SU-DHL-6 (cell line): ENCODE data around the gene ERG.

ENCODE experiments used
- H2AFZ ChIP-seq: fragments of 200-600 bp; sonication (generic); 2 replicates; pipeline ENCODE4 v1.6.1; 2014; ENCODE audit warnings: low read depth, mild to moderate bottlenecking, moderate library complexity, mixed read lengths, antibody characterized with exemption, low read length; ENCODE audit not compliant: severe bottlenecking
- H3F3A ChIP-seq: fragments of 200-600 bp; shearing (Covaris generic); 2 replicates; pipeline ENCODE4 v1.6.0; 2016; ENCODE audit warnings: antibody characterized with exemption, mild to moderate bottlenecking; ENCODE audit not compliant: insufficient read depth
- H3K27ac ChIP-seq: fragments of 200-600 bp; sonication (generic); 2 replicates; pipeline ENCODE4 v1.5.1; 2016; ENCODE audit warnings: low read depth, mild to moderate bottlenecking, low read length, moderate library complexity, mixed read lengths
- H3K27me3 ChIP-seq: fragments of 200-600 bp; sonication (generic), shearing (Covaris generic); 2 replicates; pipeline ENCODE4 v1.6.0; 2014; ENCODE audit warnings: mild to moderate bottlenecking, low read length
- H3K36me3 ChIP-seq: fragments of 200-600 bp; sonication (generic); 2 replicates; pipeline ENCODE4 v1.6.1; 2014; ENCODE audit warnings: mild to moderate bottlenecking, low read length, mixed read lengths
- H3K4me2 ChIP-seq: fragments of 300-600, 200-600 bp; shearing (Covaris generic), sonication (generic); 2 replicates; pipeline ENCODE4 v1.6.0; 2014; ENCODE audit warnings: low read length, low read depth, mild to moderate bottlenecking; ENCODE audit not compliant: poor library complexity, severe bottlenecking
- H3K4me3 ChIP-seq: fragments of 200-600 bp; sonication (generic); 2 replicates; pipeline ENCODE4 v1.5.1; 2014; ENCODE audit warnings: antibody characterized with exemption, low read length, mild to moderate bottlenecking, mixed read lengths; ENCODE audit not compliant: insufficient read depth, poor library complexity, severe bottlenecking
- H3K79me2 ChIP-seq: fragments of 200-600 bp; sonication (generic); 2 replicates; pipeline ENCODE4 v1.6.1; 2014; ENCODE audit warnings: mild to moderate bottlenecking, low read length, moderate library complexity; ENCODE audit not compliant: insufficient read depth
- H3K9ac ChIP-seq: fragments of 200-600 bp; sonication (generic); 2 replicates; pipeline ENCODE4 v1.7.0; 2014; ENCODE audit warnings: mild to moderate bottlenecking, low read length
- H3K9me2 ChIP-seq: fragments of 200-600 bp; sonication (generic); replicated peaks from 2 replicates; pipeline ENCODE4 v1.6.1; 2014; ENCODE audit warnings: low read length; ENCODE audit not compliant: insufficient read depth
- H3K9me3 ChIP-seq: fragments of 200-600 bp; sonication (generic); 2 replicates; pipeline ENCODE4 v1.6.1; 2014; ENCODE audit warnings: low read length, mixed read lengths; ENCODE audit not compliant: insufficient read depth
- H4K20me1 ChIP-seq: fragments of 200-600 bp; sonication (generic); 2 replicates; pipeline ENCODE4 v1.6.1; 2014; ENCODE audit warnings: low read depth, mild to moderate bottlenecking, antibody characterized with exemption, low read length, moderate library complexity, mixed read lengths
- CTCF ChIP-seq: fragments of 200-600 bp; sonication (generic); IDR thresholded peaks from one replicate; pipeline ENCODE4 v1.5.1; 2017; ENCODE audit warnings: antibody characterized with exemption, mild to moderate bottlenecking, low read length, moderate library complexity; ENCODE audit not compliant: insufficient read depth, poor library complexity, severe bottlenecking
- EZH2phosphoT487 ChIP-seq: fragments of 200-600 bp; sonication (generic), shearing (Covaris generic); conservative IDR thresholded peaks from 2 replicates; pipeline ENCODE4 v1.6.1; 2018; ENCODE audit warnings: mild to moderate bottlenecking, antibody characterized with exemption, low read length, moderate library complexity, mixed read lengths

Gene ERG

GRCh38 chr21:38334866-38335265 lies 163.4 kb downstream of the ERG start:
- H3K9me2 ChIP-seq = no peaks in the 10 kb centered on the region
- H3K4me3 ChIP-seq = no peak overlapping the region
- H3K36me3 ChIP-seq = no peaks in the 10 kb centered on the region
- H3K27me3 ChIP-seq = no peaks in the 10 kb centered on the region
- no peak overlapping the region for H3K9ac ChIP-seq
- H4K20me1 ChIP-seq = no peaks in the 10 kb centered on the region
- no peak overlapping the region for H3K27ac ChIP-seq
- no peaks in the 10 kb centered on the region for H3K79me2 ChIP-seq
- no peak for TF ChIP-seq CTCF
- no peak for TF ChIP-seq EZH2phosphoT487
- no peak overlapping the region for H3K4me2 ChIP-seq
- no peaks in the 10 kb centered on the region for H3K9me3 ChIP-seq
- no peaks in the 10 kb centered on the region for H3F3A ChIP-seq
- no peak overlapping the region for H2AFZ ChIP-seq

GRCh38 chr21:38333301-38334272 lies 164.7 kb downstream of the ERG start:
- H3F3A ChIP-seq = no peaks in the 10 kb centered on the region
- H3K9me2 ChIP-seq = no peaks in the 10 kb centered on the region
- H3K79me2 ChIP-seq = no peaks in the 10 kb centered on the region
- TF ChIP-seq CTCF (no peak), EZH2phosphoT487 (no peak)
- no peak overlapping the region for H3K9ac ChIP-seq
- H3K27ac ChIP-seq = no peak overlapping the region
- no peaks in the 10 kb centered on the region for H3K9me3 ChIP-seq
- H4K20me1 ChIP-seq = no peaks in the 10 kb centered on the region
- no peaks in the 10 kb centered on the region for H3K36me3 ChIP-seq
- H3K4me3 ChIP-seq = no peak overlapping the region
- no peak overlapping the region for H3K4me2 ChIP-seq
- no peaks in the 10 kb centered on the region for H3K27me3 ChIP-seq
- no peak overlapping the region for H2AFZ ChIP-seq

GRCh38 chr21:38330666-38331065 lies 167.6 kb downstream of the ERG start:
- Histone ChIP-seq H3K9me2 (no peaks in the 10 kb centered on the region), H3K36me3 (no peaks in the 10 kb centered on the region), H3K4me3 (no peak overlapping the region), H3K4me2 (no peak overlapping the region), H3F3A (no peaks in the 10 kb centered on the region), H3K9me3 (no peaks in the 10 kb centered on the region), H3K9ac (no peak overlapping the region), H2AFZ (no peak overlapping the region), H3K27ac (no peak overlapping the region), H3K27me3 (no peaks in the 10 kb centered on the region), H4K20me1 (no peaks in the 10 kb centered on the region), H3K79me2 (no peaks in the 10 kb centered on the region)
- TF ChIP-seq CTCF (no peak), EZH2phosphoT487 (no peak)
